ENCODE results near the gene ACR.

ACR gene

DNA sequence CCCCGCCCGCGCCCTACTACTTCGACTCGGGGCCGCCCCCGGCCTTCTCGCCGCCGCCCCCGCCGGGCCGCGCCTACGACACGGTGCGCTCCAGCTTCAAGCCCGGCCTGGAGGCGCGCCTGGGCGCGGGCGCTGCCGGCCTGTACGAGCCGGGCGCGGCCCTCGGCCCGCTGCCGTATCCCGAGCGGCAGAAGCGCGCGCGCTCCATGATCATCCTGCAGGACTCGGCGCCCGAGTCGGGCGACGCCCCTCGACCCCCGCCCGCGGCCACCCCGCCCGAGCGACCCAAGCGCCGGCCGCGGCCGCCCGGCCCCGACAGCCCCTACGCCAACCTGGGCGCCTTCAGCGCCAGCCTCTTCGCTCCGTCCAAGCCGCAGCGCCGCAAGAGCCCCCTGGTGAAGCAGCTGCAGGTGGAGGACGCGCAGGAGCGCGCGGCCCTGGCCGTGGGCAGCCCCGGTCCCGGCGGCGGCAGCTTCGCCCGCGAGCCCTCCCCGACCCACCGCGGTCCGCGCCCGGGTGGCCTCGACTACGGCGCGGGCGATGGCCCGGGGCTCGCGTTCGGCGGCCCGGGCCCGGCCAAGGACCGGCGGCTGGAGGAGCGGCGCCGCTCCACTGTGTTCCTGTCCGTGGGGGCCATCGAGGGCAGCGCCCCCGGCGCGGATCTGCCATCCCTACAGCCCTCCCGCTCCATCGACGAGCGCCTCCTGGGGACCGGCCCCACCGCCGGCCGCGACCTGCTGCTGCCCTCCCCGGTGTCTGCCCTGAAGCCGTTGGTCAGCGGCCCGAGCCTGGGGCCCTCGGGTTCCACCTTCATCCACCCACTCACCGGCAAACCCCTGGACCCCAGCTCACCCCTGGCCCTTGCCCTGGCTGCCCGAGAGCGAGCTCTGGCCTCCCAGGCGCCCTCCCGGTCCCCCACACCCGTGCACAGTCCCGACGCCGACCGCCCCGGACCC lies 17.4 kb upstream of the ACR start:
- H3K9ac ChIP-seq (ENCODE audit: low read depth, low read length) = no peak overlapping the region
- no peaks in the 10 kb centered on the region for H3K9me3 ChIP-seq (ENCODE audit: control insufficient read depth, insufficient read depth, low read length)
- H3K27me3 ChIP-seq (ENCODE audit: control insufficient read depth, insufficient read depth, low read length) = peaks cover 68% of the 10 kb centered on the region
- peak overlapping the region; percentile 40 for H3K4me3 ChIP-seq (ENCODE audit: low read depth, low read length)
- no peaks in the 10 kb centered on the region for H3K36me3 ChIP-seq (ENCODE audit: control insufficient read depth, insufficient read depth, low read length)
- H3K4me1 ChIP-seq (ENCODE audit: control insufficient read depth, insufficient read depth, low read length) = no peaks in the 10 kb centered on the region
- no peak overlapping the region for H3K27ac ChIP-seq (ENCODE audit: low read depth, low read length)

DNA sequence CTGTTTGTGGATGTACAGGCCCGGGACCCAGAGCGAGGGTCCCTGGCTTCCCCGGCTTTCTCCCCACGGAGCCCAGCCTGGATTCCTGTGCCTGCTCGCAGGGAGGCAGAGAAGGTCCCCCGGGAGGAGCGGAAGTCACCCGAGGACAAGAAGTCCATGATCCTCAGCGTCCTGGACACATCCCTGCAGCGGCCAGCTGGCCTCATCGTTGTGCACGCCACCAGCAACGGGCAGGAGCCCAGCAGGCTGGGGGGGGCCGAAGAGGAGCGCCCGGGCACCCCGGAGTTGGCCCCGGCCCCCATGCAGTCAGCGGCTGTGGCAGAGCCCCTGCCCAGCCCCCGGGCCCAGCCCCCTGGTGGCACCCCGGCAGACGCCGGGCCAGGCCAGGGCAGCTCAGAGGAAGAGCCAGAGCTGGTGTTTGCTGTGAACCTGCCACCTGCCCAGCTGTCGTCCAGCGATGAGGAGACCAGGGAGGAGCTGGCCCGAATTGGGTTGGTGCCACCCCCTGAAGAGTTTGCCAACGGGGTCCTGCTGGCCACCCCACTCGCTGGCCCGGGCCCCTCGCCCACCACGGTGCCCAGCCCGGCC lies 16.7 kb upstream of the ACR start:
- peaks cover 68% of the 10 kb centered on the region for H3K27me3 ChIP-seq (ENCODE audit: control insufficient read depth, insufficient read depth, low read length)
- no peak overlapping the region for H3K9ac ChIP-seq (ENCODE audit: low read depth, low read length)
- no peaks in the 10 kb centered on the region for H3K9me3 ChIP-seq (ENCODE audit: control insufficient read depth, insufficient read depth, low read length)
- H3K4me3 ChIP-seq (ENCODE audit: low read depth, low read length) = no peak overlapping the region
- H3K27ac ChIP-seq (ENCODE audit: low read depth, low read length) = no peak overlapping the region
- no peaks in the 10 kb centered on the region for H3K36me3 ChIP-seq (ENCODE audit: control insufficient read depth, insufficient read depth, low read length)
- H3K4me1 ChIP-seq (ENCODE audit: control insufficient read depth, insufficient read depth, low read length) = no peaks in the 10 kb centered on the region

DNA sequence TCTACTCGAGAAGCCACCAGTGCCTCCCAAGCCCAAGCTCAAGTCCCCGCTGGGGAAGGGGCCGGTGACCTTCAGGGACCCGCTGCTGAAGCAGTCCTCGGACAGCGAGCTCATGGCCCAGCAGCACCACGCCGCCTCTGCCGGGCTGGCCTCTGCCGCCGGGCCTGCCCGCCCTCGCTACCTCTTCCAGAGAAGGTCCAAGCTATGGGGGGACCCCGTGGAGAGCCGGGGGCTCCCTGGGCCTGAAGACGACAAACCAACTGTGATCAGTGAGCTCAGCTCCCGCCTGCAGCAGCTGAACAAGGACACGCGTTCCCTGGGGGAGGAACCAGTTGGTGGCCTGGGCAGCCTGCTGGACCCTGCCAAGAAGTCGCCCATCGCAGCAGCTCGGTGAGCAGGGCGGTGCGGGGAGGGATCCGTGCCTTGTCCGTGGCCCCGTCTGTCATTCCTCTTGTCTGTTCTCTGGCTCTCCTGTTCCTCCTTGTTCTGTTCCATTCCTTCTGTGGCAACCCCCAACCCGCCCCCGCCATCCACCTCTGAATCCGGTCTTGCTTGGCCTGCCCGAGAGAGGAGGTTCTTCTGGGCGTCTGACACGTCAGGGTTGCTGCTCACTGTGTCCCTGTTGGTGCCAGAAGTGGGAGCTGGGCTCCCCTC lies 15.8 kb upstream of the ACR start:
- no peaks in the 10 kb centered on the region for H3K4me1 ChIP-seq (ENCODE audit: control insufficient read depth, insufficient read depth, low read length)
- H3K9me3 ChIP-seq (ENCODE audit: control insufficient read depth, insufficient read depth, low read length) = no peaks in the 10 kb centered on the region
- H3K27ac ChIP-seq (ENCODE audit: low read depth, low read length) = no peak overlapping the region
- H3K27me3 ChIP-seq (ENCODE audit: control insufficient read depth, insufficient read depth, low read length) = peaks cover 66% of the 10 kb centered on the region
- H3K36me3 ChIP-seq (ENCODE audit: control insufficient read depth, insufficient read depth, low read length) = no peaks in the 10 kb centered on the region
- no peak overlapping the region for H3K4me3 ChIP-seq (ENCODE audit: low read depth, low read length)
- no peak overlapping the region for H3K9ac ChIP-seq (ENCODE audit: low read depth, low read length)

DNA sequence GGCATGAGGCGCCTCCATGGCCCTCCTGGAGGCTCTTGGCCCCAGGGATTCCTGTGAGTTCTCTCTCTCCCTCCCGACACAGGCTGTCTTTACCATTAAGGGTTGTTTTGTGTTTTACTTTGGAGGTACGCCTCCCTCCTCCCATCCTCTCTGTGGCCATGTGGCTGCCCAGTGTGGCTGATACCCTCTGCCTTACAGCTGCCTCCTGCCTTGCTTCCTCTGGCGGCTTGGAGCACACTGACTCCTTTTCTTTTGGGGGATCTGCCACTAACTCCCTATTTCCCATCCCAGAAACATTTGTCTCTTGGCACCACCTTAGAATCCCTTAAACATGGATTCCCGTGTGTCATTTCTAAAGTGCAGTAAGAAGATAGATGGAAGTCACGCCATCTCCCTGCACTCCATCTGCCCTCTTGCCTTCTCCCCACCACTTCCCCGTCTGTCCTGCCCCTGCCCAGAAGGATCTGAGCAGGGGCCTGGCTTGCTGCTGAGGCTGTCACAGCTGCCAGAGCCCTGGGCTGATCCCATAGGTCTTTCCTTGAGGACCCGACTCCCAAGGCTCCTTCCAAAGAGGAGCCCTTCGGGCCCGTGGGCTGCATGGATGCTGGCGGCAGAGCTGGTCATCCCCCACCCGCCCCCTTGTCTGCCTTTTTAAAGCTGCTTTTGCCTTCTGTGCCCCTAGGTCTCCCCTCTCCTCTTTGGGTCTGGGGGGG lies 15.1 kb upstream of the ACR start:
- H3K9ac ChIP-seq (ENCODE audit: low read depth, low read length) = no peak overlapping the region
- H3K36me3 ChIP-seq (ENCODE audit: control insufficient read depth, insufficient read depth, low read length) = no peaks in the 10 kb centered on the region
- H3K4me3 ChIP-seq (ENCODE audit: low read depth, low read length) = no peak overlapping the region
- no peaks in the 10 kb centered on the region for H3K4me1 ChIP-seq (ENCODE audit: control insufficient read depth, insufficient read depth, low read length)
- H3K27ac ChIP-seq (ENCODE audit: low read depth, low read length) = no peak overlapping the region
- H3K27me3 ChIP-seq (ENCODE audit: control insufficient read depth, insufficient read depth, low read length) = peaks cover 62% of the 10 kb centered on the region
- H3K9me3 ChIP-seq (ENCODE audit: control insufficient read depth, insufficient read depth, low read length) = no peaks in the 10 kb centered on the region

DNA sequence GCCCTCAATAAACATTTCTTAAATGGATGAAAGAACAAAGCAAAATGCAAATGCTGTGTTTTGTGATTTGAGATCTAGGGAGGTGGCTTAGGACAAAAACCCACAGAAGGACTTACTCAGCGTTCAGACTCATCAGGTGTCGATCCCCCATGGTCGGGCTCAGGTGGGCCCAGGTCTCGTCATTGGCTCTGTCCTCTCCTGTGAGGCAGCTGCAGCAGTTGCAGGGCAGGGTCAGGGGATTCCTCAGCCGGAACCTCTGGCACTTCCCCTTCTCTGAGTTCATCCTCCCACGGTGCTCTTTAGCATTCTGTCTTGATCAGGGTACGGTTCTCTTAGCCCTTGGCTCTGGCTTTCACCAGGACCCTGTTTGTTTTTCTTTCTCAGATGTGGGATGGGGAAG lies 14.0 kb upstream of the ACR start:
- H3K9me3 ChIP-seq (ENCODE audit: control insufficient read depth, insufficient read depth, low read length) = no peaks in the 10 kb centered on the region
- H3K27me3 ChIP-seq (ENCODE audit: control insufficient read depth, insufficient read depth, low read length) = peaks cover 57% of the 10 kb centered on the region
- no peaks in the 10 kb centered on the region for H3K4me1 ChIP-seq (ENCODE audit: control insufficient read depth, insufficient read depth, low read length)
- H3K36me3 ChIP-seq (ENCODE audit: control insufficient read depth, insufficient read depth, low read length) = no peaks in the 10 kb centered on the region
- no peak overlapping the region for H3K9ac ChIP-seq (ENCODE audit: low read depth, low read length)
- H3K27ac ChIP-seq (ENCODE audit: low read depth, low read length) = no peak overlapping the region
- H3K4me3 ChIP-seq (ENCODE audit: low read depth, low read length) = no peak overlapping the region

DNA sequence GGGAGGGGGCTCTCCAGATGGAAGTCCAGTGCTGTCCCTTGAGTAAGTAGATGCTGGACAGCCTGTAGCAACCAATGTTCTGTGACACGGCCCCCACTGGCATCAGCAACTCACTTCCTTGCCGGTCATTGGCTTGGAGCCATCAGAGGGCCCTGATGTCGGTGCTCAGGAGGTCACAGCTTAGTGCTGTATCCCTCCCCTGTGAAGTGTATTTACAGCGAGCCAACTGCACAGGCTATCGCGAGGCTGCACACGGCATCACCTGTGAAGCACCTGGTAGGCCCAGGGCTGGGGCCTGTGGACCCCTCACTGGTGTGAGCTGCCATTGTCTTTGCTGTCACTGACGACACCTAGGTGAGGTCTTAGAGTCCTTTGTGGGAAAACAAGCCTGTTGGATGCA lies 13.4 kb upstream of the ACR start:
- H3K4me3 ChIP-seq (ENCODE audit: low read depth, low read length) = no peak overlapping the region
- H3K27me3 ChIP-seq (ENCODE audit: control insufficient read depth, insufficient read depth, low read length) = peaks cover 55% of the 10 kb centered on the region
- no peaks in the 10 kb centered on the region for H3K4me1 ChIP-seq (ENCODE audit: control insufficient read depth, insufficient read depth, low read length)
- H3K36me3 ChIP-seq (ENCODE audit: control insufficient read depth, insufficient read depth, low read length) = no peaks in the 10 kb centered on the region
- no peak overlapping the region for H3K9ac ChIP-seq (ENCODE audit: low read depth, low read length)
- H3K27ac ChIP-seq (ENCODE audit: low read depth, low read length) = no peak overlapping the region
- H3K9me3 ChIP-seq (ENCODE audit: control insufficient read depth, insufficient read depth, low read length) = no peaks in the 10 kb centered on the region

DNA sequence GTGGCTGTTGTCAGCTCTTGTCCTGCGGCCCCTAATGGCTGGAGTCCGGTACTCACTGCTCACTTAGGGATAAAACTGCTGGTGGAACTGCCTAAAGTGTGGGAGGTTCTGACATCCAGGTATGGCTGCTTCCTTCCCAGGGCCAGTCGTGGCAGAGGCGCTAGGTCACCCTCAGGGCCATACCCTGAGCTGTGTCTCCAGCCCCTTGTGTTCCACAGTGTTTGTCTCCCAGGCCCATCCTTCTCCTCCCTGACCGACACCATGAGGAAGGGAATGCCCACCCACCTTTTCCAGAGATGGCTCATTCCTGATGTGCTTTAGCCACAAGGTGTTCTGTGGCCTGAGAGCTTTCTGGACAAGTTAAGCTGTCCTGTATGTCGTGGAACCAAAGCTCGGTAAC lies 12.4 kb upstream of the ACR start:
- Histone ChIP-seq H3K4me3 (ENCODE audit: low read depth, low read length) (no peak overlapping the region), H3K36me3 (ENCODE audit: control insufficient read depth, insufficient read depth, low read length) (no peaks in the 10 kb centered on the region), H3K27ac (ENCODE audit: low read depth, low read length) (no peak overlapping the region), H3K9me3 (ENCODE audit: control insufficient read depth, insufficient read depth, low read length) (no peaks in the 10 kb centered on the region), H3K27me3 (ENCODE audit: control insufficient read depth, insufficient read depth, low read length) (peaks cover 55% of the 10 kb centered on the region), H3K4me1 (ENCODE audit: control insufficient read depth, insufficient read depth, low read length) (no peaks in the 10 kb centered on the region), H3K9ac (ENCODE audit: low read depth, low read length) (no peak overlapping the region)

DNA sequence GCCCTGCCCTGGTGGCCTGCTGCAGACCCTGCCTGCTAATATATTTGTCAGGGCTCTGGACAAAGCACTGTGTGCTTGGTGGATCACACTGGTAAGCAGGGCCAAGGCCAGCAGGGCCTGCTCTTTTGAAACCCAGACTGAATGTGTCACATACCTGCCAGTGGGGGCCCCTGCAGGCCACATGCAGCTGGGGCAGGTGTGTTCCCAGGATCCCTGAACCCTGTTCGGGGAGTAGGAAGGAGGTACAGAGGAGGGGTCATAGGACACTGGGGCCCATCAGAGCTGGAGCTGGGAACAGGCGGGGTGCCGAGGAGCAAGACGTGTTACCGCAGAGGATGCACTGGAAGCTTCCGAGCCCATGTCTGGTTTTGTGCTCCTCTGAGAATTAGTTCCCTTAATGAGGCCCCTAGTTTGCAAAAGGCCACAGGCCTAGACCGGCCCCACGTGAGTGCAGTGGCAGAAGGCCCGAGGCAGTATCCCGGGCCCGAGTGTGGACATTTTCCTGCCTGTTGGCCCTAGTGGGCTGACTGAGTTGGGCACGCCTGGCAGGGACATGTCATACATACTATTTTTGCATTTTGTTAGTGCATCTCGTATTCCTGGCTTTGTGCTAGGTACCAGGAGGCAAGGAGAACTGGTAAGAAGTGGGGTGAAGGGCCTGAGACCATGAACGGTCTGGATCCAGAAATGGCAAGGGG lies 11.2 kb upstream of the ACR start:
- H3K4me3 ChIP-seq (ENCODE audit: low read depth, low read length) = no peak overlapping the region
- no peaks in the 10 kb centered on the region for H3K9me3 ChIP-seq (ENCODE audit: control insufficient read depth, insufficient read depth, low read length)
- H3K27me3 ChIP-seq (ENCODE audit: control insufficient read depth, insufficient read depth, low read length) = peaks cover 53% of the 10 kb centered on the region
- no peaks in the 10 kb centered on the region for H3K4me1 ChIP-seq (ENCODE audit: control insufficient read depth, insufficient read depth, low read length)
- no peak overlapping the region for H3K27ac ChIP-seq (ENCODE audit: low read depth, low read length)
- H3K9ac ChIP-seq (ENCODE audit: low read depth, low read length) = no peak overlapping the region
- no peaks in the 10 kb centered on the region for H3K36me3 ChIP-seq (ENCODE audit: control insufficient read depth, insufficient read depth, low read length)

DNA sequence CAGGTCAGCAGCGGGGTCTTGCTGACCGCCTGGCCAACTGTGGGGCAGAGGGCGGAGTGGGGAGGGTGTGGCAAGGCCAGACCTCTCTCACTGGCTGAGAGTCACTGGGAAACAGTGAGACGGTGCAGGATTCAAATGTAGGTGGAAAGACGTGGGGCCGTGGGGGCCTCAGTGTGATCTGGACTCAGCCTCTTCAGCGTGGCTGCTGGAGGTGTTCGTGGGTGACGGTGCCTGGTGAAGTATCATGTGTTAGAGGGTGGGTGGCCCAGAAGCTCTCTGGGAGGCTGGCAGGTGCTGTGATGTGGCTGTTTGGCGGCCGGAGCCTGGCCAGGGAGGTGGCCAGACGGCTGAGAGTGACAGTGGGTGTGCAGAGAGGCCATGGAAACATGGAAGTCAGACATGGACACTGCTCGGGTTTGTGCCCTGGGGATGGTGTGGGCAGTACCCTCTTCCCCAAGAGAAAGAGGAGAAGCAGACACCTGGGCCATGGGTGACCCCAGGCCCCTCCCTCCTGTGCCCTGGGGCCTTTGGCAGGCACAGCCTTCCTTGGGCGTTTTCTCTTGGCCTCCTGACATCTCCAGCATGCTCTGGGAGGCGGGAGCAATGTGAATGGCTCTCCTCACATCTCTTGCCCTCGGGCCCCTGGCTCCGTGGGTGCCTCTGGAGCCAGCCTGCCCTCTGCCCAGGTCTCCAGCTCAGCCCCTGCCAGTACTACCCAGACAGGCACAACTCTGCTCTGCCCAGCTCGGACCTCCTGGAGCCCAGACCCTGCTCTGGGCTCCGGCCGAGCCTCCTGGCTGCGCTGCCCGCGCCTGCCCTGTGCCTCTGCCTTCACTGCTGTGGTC lies 10.1 kb upstream of the ACR start:
- H3K4me1 ChIP-seq (ENCODE audit: control insufficient read depth, insufficient read depth, low read length) = no peaks in the 10 kb centered on the region
- H3K9ac ChIP-seq (ENCODE audit: low read depth, low read length) = no peak overlapping the region
- no peaks in the 10 kb centered on the region for H3K9me3 ChIP-seq (ENCODE audit: control insufficient read depth, insufficient read depth, low read length)
- H3K4me3 ChIP-seq (ENCODE audit: low read depth, low read length) = no peak overlapping the region
- H3K36me3 ChIP-seq (ENCODE audit: control insufficient read depth, insufficient read depth, low read length) = no peaks in the 10 kb centered on the region
- H3K27me3 ChIP-seq (ENCODE audit: control insufficient read depth, insufficient read depth, low read length) = peaks cover 52% of the 10 kb centered on the region
- no peak overlapping the region for H3K27ac ChIP-seq (ENCODE audit: low read depth, low read length)

DNA sequence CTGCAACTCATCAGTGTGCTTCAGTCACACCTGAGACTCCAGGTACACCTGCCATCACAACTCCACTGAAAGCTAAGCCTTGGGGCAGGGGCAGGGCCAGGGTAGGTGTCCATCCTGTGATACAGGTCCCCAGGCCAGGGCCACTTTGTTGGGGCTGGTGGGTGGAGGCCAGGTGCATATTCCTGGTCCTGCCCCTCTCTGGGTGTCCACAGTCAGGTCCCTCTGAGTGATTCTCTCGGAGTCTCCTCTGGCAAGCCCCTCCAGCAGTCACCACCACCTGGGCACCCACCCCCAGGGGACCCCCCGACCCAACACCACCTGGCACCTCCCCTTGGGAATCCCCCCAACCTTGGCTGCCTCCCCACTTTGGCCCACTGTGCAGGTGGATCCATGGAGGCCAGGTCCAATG lies 9.5 kb upstream of the ACR start:
- no peaks in the 10 kb centered on the region for H3K9me3 ChIP-seq (ENCODE audit: control insufficient read depth, insufficient read depth, low read length)
- H3K9ac ChIP-seq (ENCODE audit: low read depth, low read length) = no peak overlapping the region
- no peaks in the 10 kb centered on the region for H3K36me3 ChIP-seq (ENCODE audit: control insufficient read depth, insufficient read depth, low read length)
- H3K27me3 ChIP-seq (ENCODE audit: control insufficient read depth, insufficient read depth, low read length) = peaks cover 52% of the 10 kb centered on the region
- no peaks in the 10 kb centered on the region for H3K4me1 ChIP-seq (ENCODE audit: control insufficient read depth, insufficient read depth, low read length)
- H3K27ac ChIP-seq (ENCODE audit: low read depth, low read length) = no peak overlapping the region
- H3K4me3 ChIP-seq (ENCODE audit: low read depth, low read length) = no peak overlapping the region

Measured in HUES48 (cell line).